Astrocyte of the spinal cord (primary cell): ENCODE measurements around the gene RHBG.

Experiments
- DNase-seq: peaks from one replicate; pipeline ENCODE4 v3.0.0; 2011; ENCODE audit warnings: low read depth, low spot score
- H3K4me3 ChIP-seq: 2 replicates; pipeline ENCODE4 v1.5.1; 2011; ENCODE audit warnings: low read depth, mild to moderate bottlenecking, low read length, moderate library complexity
- in situ Hi-C: cut with HindIII; loops from 2 replicates; pipeline ENCODE4 v1.10.0; 2017; ENCODE audit warnings: low sequenced_read_pairs
- TF ChIP-seq, protein P1 (sequence below): IDR thresholded peaks from 2 replicates; pipeline ENCODE4 v1.5.1; 2012; ENCODE audit warnings: low read depth, mild to moderate bottlenecking, low read length, inconsistent platforms

Gene RHBG

GRCh38 chr1:156430303-156430702 is 61.3 kb downstream of the RHBG start:
- in situ Hi-C loops = no loop called here
- TF ChIP-seq, protein P1, sequence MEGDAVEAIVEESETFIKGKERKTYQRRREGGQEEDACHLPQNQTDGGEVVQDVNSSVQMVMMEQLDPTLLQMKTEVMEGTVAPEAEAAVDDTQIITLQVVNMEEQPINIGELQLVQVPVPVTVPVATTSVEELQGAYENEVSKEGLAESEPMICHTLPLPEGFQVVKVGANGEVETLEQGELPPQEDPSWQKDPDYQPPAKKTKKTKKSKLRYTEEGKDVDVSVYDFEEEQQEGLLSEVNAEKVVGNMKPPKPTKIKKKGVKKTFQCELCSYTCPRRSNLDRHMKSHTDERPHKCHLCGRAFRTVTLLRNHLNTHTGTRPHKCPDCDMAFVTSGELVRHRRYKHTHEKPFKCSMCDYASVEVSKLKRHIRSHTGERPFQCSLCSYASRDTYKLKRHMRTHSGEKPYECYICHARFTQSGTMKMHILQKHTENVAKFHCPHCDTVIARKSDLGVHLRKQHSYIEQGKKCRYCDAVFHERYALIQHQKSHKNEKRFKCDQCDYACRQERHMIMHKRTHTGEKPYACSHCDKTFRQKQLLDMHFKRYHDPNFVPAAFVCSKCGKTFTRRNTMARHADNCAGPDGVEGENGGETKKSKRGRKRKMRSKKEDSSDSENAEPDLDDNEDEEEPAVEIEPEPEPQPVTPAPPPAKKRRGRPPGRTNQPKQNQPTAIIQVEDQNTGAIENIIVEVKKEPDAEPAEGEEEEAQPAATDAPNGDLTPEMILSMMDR = no peak
- DNase-seq = no peak
- no peak overlapping the region for H3K4me3 ChIP-seq

GRCh38 chr1:156430866-156431265 is 61.9 kb downstream of the RHBG start:
- in situ Hi-C loops = no loop called here
- TF ChIP-seq, protein P1 = no peak
- H3K4me3 ChIP-seq = no peak overlapping the region
- DNase-seq = no peak

DNA sequence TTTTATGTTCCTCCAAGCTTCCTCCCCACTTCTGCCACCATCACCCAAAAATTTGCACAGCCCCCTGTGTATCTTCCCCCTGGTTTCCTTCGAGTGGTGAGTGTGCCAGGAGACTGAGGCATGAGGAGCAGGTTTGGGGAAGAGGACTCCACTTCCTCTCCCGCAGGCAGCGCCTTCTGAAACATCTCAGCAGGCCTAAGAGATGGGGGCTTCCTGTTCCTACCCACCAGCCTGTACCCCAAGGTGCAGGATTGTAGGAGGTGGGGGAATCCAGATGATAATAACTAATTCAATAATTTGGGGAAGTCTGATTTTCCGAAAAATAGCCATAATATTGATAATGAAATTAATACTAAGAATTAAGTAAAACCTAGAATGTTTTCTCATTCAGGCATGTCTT is 62.4 kb downstream of the RHBG start:
- in situ Hi-C loops = no loop called here
- TF ChIP-seq, protein P1 = no peak
- no peak overlapping the region for H3K4me3 ChIP-seq
- no peak for DNase-seq

DNA sequence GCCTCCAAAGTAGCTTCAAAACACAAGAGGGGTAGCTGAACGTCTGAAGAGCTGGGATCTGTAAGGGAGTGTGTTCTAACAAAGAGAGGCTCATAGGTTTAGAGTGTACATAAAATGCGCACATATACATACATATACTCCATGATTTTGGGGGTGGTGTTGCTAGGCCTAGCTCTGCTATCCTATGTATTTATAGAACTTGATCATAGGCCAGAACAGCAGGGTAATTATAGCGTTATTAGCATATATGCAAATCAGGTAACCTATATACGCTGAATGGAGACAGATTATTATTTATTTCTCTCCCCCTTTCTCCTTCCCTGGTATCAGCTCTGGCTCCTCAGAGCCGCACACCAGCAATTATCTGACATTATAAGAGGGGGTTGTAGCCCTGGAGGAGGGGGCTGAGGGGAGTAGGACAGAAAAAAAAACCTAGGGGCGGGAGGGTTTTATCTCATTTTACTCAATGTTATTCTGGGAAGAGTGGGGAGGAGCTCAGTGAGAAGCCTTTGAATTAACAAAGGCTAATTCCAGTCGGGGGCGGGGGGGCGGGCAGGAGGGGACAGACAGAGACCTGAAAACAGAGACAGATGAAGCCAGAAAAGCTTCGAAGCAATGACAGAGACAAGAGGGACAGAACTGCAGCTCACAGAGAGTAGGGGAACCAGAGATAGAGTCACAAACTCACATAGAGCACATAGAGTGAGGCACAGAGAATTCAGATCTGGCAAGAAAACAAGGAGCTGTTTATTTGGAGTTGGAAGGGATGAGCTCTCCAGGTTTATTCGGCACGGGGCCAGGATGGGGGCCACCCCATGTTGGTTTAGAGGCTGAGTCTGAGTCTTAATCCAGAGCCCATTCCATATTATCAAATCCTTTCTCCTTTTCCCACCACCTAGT is 63.0 kb downstream of the RHBG start:
- H3K4me3 ChIP-seq = no peak overlapping the region
- no peak for DNase-seq
- TF ChIP-seq, protein P1 = no peak
- in situ Hi-C loops = no loop called here

GRCh38 chr1:156432669-156433018 is 63.6 kb downstream of the RHBG start:
- TF ChIP-seq, protein P1 = no peak
- in situ Hi-C loops = no loop called here
- H3K4me3 ChIP-seq = no peak overlapping the region
- DNase-seq = no peak

DNA sequence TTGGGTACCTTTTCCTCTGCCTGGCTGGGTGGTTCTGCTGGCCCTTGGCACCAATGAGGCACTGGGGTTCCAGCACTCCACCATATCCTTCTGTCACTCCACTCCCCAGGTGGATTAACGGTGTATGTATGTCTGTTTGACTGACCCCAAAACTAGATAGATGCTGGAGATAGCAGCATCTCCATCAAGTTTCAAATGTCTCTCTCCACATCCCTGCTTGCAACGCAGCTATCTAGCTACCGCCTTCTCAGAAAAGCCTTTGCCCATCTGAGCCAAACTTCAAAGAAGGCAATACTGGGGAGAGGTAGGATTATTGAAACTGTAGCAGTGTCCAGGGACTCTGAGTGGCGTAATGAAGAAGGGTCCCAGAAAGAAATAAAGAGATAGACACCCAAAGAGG is 64.0 kb downstream of the RHBG start:
- TF ChIP-seq, protein P1 = no peak
- in situ Hi-C loops = no loop called here
- DNase-seq = no peak
- no peak overlapping the region for H3K4me3 ChIP-seq
